PFSK-1 (cell line): Measurements from ENCODE around the gene ECE2.

Experiments used
- FOXP2 ChIP-seq: optimal IDR thresholded peaks from 2 replicates; pipeline ENCODE3; 2011; ENCODE audit warnings: borderline replicate concordance, control low read depth, inconsistent platforms; ENCODE audit not compliant: insufficient read depth; ENCODE audit errors: extremely low read length, extremely low read depth
- POLR2AphosphoS5 ChIP-seq: IDR thresholded peaks from 2 replicates; pipeline ENCODE4 v1.6.1; 2012; ENCODE audit warnings: low read depth, mild to moderate bottlenecking, control low read depth, low read length, moderate library complexity
- SIN3A ChIP-seq: IDR thresholded peaks from 2 replicates; pipeline ENCODE4 v1.6.1; 2012; ENCODE audit warnings: mild to moderate bottlenecking, low read length, moderate library complexity, borderline replicate concordance; ENCODE audit not compliant: insufficient read depth
- TAF1 ChIP-seq: IDR thresholded peaks from 2 replicates; pipeline ENCODE4 v1.6.1; 2012; ENCODE audit warnings: low read length, control low read depth, borderline replicate concordance; ENCODE audit not compliant: insufficient read depth
- TF ChIP-seq, protein P1 (sequence below), 2 experiments: IDR thresholded peaks; 2 replicates each; pipeline versions ENCODE4 v1.6.1 to v1.8.0; 2011 to 2012; ENCODE audit warnings: low read depth in 2 of 2, low read length in 2 of 2, control low read depth in 1 of 2, inconsistent platforms in 1 of 2, mild to moderate bottlenecking in 1 of 2, moderate library complexity in 1 of 2; ENCODE audit not compliant: insufficient read depth in 1 of 2

The ECE2 gene

DNA sequence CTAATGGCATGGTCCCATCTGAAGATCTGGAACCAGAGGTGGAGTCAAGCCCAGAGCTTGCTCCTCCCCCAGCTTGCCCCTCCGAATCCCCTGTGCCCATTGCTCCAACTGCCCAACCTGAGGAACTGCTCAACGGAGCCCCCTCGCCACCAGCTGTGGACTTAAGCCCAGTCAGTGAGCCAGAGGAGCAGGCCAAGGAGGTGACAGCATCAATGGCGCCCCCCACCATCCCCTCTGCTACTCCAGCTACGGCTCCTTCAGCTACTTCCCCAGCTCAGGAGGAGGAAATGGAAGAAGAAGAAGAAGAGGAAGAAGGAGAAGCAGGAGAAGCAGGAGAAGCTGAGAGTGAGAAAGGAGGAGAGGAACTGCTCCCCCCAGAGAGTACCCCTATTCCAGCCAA is 45.8 kb downstream of the ECE2 start:
- TF ChIP-seq SIN3A (no peak), POLR2AphosphoS5 (no peak), FOXP2 (no peak), TAF1 (no peak)
- TF ChIP-seq, protein P1, sequence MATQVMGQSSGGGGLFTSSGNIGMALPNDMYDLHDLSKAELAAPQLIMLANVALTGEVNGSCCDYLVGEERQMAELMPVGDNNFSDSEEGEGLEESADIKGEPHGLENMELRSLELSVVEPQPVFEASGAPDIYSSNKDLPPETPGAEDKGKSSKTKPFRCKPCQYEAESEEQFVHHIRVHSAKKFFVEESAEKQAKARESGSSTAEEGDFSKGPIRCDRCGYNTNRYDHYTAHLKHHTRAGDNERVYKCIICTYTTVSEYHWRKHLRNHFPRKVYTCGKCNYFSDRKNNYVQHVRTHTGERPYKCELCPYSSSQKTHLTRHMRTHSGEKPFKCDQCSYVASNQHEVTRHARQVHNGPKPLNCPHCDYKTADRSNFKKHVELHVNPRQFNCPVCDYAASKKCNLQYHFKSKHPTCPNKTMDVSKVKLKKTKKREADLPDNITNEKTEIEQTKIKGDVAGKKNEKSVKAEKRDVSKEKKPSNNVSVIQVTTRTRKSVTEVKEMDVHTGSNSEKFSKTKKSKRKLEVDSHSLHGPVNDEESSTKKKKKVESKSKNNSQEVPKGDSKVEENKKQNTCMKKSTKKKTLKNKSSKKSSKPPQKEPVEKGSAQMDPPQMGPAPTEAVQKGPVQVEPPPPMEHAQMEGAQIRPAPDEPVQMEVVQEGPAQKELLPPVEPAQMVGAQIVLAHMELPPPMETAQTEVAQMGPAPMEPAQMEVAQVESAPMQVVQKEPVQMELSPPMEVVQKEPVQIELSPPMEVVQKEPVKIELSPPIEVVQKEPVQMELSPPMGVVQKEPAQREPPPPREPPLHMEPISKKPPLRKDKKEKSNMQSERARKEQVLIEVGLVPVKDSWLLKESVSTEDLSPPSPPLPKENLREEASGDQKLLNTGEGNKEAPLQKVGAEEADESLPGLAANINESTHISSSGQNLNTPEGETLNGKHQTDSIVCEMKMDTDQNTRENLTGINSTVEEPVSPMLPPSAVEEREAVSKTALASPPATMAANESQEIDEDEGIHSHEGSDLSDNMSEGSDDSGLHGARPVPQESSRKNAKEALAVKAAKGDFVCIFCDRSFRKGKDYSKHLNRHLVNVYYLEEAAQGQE (IDR thresholded peaks at IDR 0.05; ENCODE audit: insufficient read depth in 1 of 2, low read depth in 2 of 2, low read length in 2 of 2): no peak

GRCh38 chr3:184322731-184323487 is 47.1 kb downstream of the ECE2 start:
- TF ChIP-seq POLR2AphosphoS5: no peak

GRCh38 chr3:184323696-184324095 is 47.9 kb downstream of the ECE2 start:
- TF ChIP-seq, protein P1 (IDR thresholded peaks at IDR 0.05; ENCODE audit: insufficient read depth in 1 of 2, low read depth in 2 of 2, low read length in 2 of 2): no peak
- TF ChIP-seq FOXP2 (no peak), POLR2AphosphoS5 (no peak), SIN3A (no peak), TAF1 (no peak)

DNA sequence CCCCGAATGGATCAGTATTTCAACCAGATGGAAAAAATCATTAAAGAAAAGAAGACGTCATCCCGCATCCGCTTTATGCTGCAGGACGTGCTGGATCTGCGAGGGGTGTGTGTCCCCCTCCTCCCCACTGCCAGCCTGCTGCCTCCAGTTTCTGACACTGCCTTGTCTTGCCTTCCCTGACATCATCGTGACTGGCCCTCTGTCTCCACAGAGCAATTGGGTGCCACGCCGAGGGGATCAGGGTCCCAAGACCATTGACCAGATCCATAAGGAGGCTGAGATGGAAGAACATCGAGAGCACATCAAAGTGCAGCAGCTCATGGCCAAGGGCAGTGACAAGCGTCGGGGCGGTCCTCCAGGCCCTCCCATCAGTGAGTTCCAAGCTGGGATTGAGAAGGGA is 49.4 kb downstream of the ECE2 start:
- TF ChIP-seq, protein P1 (IDR thresholded peaks at IDR 0.05; ENCODE audit: insufficient read depth in 1 of 2, low read depth in 2 of 2, low read length in 2 of 2): no peak
- no peak for TF ChIP-seq FOXP2
- no peak for TF ChIP-seq SIN3A
- TF ChIP-seq POLR2AphosphoS5: no peak
- TF ChIP-seq TAF1: no peak

GRCh38 chr3:184325715-184326369 is 50.0 kb downstream of the ECE2 start:
- TF ChIP-seq, protein P1 (IDR thresholded peaks at IDR 0.05; ENCODE audit: insufficient read depth in 1 of 2, low read depth in 2 of 2, low read length in 2 of 2): no peak
- TF ChIP-seq FOXP2 (no peak), TAF1 (no peak), POLR2AphosphoS5 (no peak)
